Endothelial cell of umbilical vein (primary cell): ENCODE data around the gene MESP2.

Experiments
- EZH2 ChIP-seq: IDR thresholded peaks from 2 replicates; pipeline ENCODE4 v1.6.1; 2012; ENCODE audit warnings: borderline replicate concordance, low read depth, mild to moderate bottlenecking, moderate library complexity, low read length, inconsistent platforms; ENCODE audit not compliant: severe bottlenecking
- GATA2 ChIP-seq: IDR thresholded peaks from 2 replicates; pipeline ENCODE4 v1.7.0; 2011; ENCODE audit warnings: low read depth, mild to moderate bottlenecking, moderate library complexity, mixed read lengths, low read length; ENCODE audit not compliant: insufficient read length, insufficient read depth
- MYC ChIP-seq: IDR thresholded peaks from one replicate; pipeline ENCODE4 v1.6.1; 2011; ENCODE audit warnings: mild to moderate bottlenecking, low read depth, low read length
- POLR2A ChIP-seq: IDR thresholded peaks from 2 replicates; pipeline ENCODE4 v1.6.1; 2012; ENCODE audit warnings: low read depth, mild to moderate bottlenecking, control low read depth, low read length
- POLR2AphosphoS5 ChIP-seq: IDR thresholded peaks from 2 replicates; pipeline ENCODE4 v1.6.1; 2012; ENCODE audit warnings: low read depth, mild to moderate bottlenecking, control low read depth, low read length, moderate library complexity; ENCODE audit not compliant: insufficient read depth
- TF ChIP-seq, protein P1 (sequence below): IDR thresholded peaks from 2 replicates; pipeline ENCODE4 v1.6.1; 2011; ENCODE audit not compliant: insufficient read depth, insufficient read length
- TF ChIP-seq, protein P2 (sequence below), 2 donors: IDR thresholded peaks; 1 replicate in 1 of 2; 2 replicates in 1 of 2; pipeline ENCODE4 v1.5.1; 2011; ENCODE audit warnings: low read length in 2 of 2, mild to moderate bottlenecking in 2 of 2, moderate library complexity in 2 of 2, control low read depth in 1 of 2, inconsistent platforms in 1 of 2, low read depth in 1 of 2; ENCODE audit not compliant: insufficient read depth in 1 of 2; ENCODE audit errors: extremely low read depth in 1 of 2

DNA sequence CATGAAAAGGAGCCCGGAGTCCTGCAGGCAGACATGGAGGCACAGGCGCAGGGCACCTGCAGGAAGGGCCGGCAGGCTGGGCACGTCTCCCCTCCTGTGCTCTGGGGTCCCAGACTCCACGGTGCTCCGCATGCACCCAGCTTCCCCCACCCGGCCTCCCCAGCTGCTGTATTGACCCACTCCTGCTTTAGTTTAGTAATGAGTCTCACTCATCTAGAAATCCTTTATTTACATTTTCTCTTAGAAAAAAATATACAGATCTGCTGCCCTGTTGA, 8.5 kb downstream of the MESP2 start:
- TF ChIP-seq, protein P1, sequence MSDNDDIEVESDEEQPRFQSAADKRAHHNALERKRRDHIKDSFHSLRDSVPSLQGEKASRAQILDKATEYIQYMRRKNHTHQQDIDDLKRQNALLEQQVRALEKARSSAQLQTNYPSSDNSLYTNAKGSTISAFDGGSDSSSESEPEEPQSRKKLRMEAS, result no peak
- TF ChIP-seq EZH2 (no peak), POLR2A (no peak), POLR2AphosphoS5 (no peak), MYC (no peak), GATA2 (no peak)
- TF ChIP-seq, protein P2, sequence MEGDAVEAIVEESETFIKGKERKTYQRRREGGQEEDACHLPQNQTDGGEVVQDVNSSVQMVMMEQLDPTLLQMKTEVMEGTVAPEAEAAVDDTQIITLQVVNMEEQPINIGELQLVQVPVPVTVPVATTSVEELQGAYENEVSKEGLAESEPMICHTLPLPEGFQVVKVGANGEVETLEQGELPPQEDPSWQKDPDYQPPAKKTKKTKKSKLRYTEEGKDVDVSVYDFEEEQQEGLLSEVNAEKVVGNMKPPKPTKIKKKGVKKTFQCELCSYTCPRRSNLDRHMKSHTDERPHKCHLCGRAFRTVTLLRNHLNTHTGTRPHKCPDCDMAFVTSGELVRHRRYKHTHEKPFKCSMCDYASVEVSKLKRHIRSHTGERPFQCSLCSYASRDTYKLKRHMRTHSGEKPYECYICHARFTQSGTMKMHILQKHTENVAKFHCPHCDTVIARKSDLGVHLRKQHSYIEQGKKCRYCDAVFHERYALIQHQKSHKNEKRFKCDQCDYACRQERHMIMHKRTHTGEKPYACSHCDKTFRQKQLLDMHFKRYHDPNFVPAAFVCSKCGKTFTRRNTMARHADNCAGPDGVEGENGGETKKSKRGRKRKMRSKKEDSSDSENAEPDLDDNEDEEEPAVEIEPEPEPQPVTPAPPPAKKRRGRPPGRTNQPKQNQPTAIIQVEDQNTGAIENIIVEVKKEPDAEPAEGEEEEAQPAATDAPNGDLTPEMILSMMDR (IDR thresholded peaks at IDR 0.05; ENCODE audit: extremely low read depth in 1 of 2, insufficient read depth in 1 of 2, low read depth in 1 of 2, low read length in 2 of 2), result no peak
